KOPT-K1 (cell line): ENCODE measurements around the gene GAPDH.
"Not testable (repeated sequence)": the region's sequence is repeated elsewhere in the genome, so short reads cannot be mapped to it uniquely, and the experiment has no call there.

Experiments used
- H3K27ac ChIP-seq: fragments of 200-600 bp; sonication (generic); 2 replicates; pipeline ENCODE4 v1.5.1; 2016; ENCODE audit warnings: antibody characterized with exemption, mild to moderate bottlenecking, low read depth, low read length; ENCODE audit not compliant: poor library complexity, severe bottlenecking
- H3K36me3 ChIP-seq: fragments of 200-600 bp; sonication (generic); 2 replicates; pipeline ENCODE4 v1.5.1; 2017; ENCODE audit warnings: antibody characterized with exemption, mild to moderate bottlenecking, low read length, moderate library complexity; ENCODE audit not compliant: insufficient read depth
- H3K9me3 ChIP-seq: fragments of 200-600 bp; sonication (generic); 2 replicates; pipeline ENCODE4 v1.5.1; 2017; ENCODE audit warnings: antibody characterized with exemption, low read length, mild to moderate bottlenecking; ENCODE audit not compliant: insufficient read depth, poor library complexity, severe bottlenecking

The GAPDH gene

GRCh38 chr12:6559500-6559899 is 25.2 kb downstream of the GAPDH start:
- no peak overlapping the region for H3K27ac ChIP-seq
- peaks cover 79% of the 10 kb centered on the region for H3K36me3 ChIP-seq
- H3K9me3 ChIP-seq, result no peaks in the 10 kb centered on the region

- H3K27ac ChIP-seq, result no peak overlapping the region
- H3K9me3 ChIP-seq, result no peaks in the 10 kb centered on the region
- H3K36me3 ChIP-seq, result peaks cover 91% of the 10 kb centered on the region
These were observed 26.3 kb downstream of the GAPDH start for GRCh38 chr12:6560501-6561205.

- Histone ChIP-seq H3K27ac (no peak overlapping the region), H3K36me3 (peaks cover 90% of the 10 kb centered on the region), H3K9me3 (no peaks in the 10 kb centered on the region)
These were observed 28.6 kb downstream of the GAPDH start for GRCh38 chr12:6562881-6563280.

- H3K9me3 ChIP-seq, result no peaks in the 10 kb centered on the region
- H3K27ac ChIP-seq, result no peak overlapping the region
- peaks cover 85% of the 10 kb centered on the region for H3K36me3 ChIP-seq
These were observed 29.2 kb downstream of the GAPDH start for GRCh38 chr12:6563448-6564050.

- Histone ChIP-seq H3K9me3 (no peaks in the 10 kb centered on the region), H3K27ac (peak overlapping the region; percentile 80), H3K36me3 (peaks cover 83% of the 10 kb centered on the region)
These were observed 32.9 kb downstream of the GAPDH start for GRCh38 chr12:6567112-6567670.

- peaks cover 83% of the 10 kb centered on the region for H3K36me3 ChIP-seq
- no peaks in the 10 kb centered on the region for H3K9me3 ChIP-seq
- H3K27ac ChIP-seq, result no peak overlapping the region
These were observed 35.0 kb downstream of the GAPDH start for GRCh38 chr12:6569312-6569711.

GRCh38 chr12:6569786-6570185 is 35.5 kb downstream of the GAPDH start:
- Histone ChIP-seq H3K9me3 (no peaks in the 10 kb centered on the region), H3K27ac (no peak overlapping the region), H3K36me3 (peaks cover 83% of the 10 kb centered on the region)

GRCh38 chr12:6570264-6570887 is 36.1 kb downstream of the GAPDH start:
- H3K9me3 ChIP-seq, result no peaks in the 10 kb centered on the region
- H3K27ac ChIP-seq, result no peak overlapping the region
- H3K36me3 ChIP-seq, result peaks cover 83% of the 10 kb centered on the region

- Histone ChIP-seq H3K9me3 (no peaks in the 10 kb centered on the region), H3K27ac (no peak overlapping the region), H3K36me3 (peaks cover 92% of the 10 kb centered on the region)
These were observed 38.7 kb downstream of the GAPDH start for GRCh38 chr12:6573001-6573400.

- Histone ChIP-seq H3K36me3 (peaks cover 99% of the 10 kb centered on the region), H3K27ac (no peak overlapping the region), H3K9me3 (no peaks in the 10 kb centered on the region)
These were observed 40.4 kb downstream of the GAPDH start for GRCh38 chr12:6574576-6575295.

- Histone ChIP-seq H3K9me3 (no peaks in the 10 kb centered on the region), H3K27ac (no peak overlapping the region), H3K36me3 (peaks cover 98% of the 10 kb centered on the region)
These were observed 41.3 kb downstream of the GAPDH start for GRCh38 chr12:6575648-6576047.

GRCh38 chr12:6582196-6582595 is 47.9 kb downstream of the GAPDH start:
- no peak overlapping the region for H3K27ac ChIP-seq
- H3K36me3 ChIP-seq, result peaks cover 98% of the 10 kb centered on the region

GRCh38 chr12:6582959-6583358 is 48.6 kb downstream of the GAPDH start:
- no peaks in the 10 kb centered on the region for H3K9me3 ChIP-seq
- H3K27ac ChIP-seq, result no peak overlapping the region
- peaks cover 98% of the 10 kb centered on the region for H3K36me3 ChIP-seq

More at GRCh38 chr12:6582196-6582595, 47.9 kb downstream of the GAPDH start:
- no peaks in the 10 kb centered on the region for H3K9me3 ChIP-seq

GRCh38 chr12:6584293-6584692 is 50.0 kb downstream of the GAPDH start:
- no peaks in the 10 kb centered on the region for H3K9me3 ChIP-seq
- H3K36me3 ChIP-seq, result peaks cover 98% of the 10 kb centered on the region
- no peak overlapping the region for H3K27ac ChIP-seq

GRCh38 chr12:6586569-6586968 is 52.3 kb downstream of the GAPDH start:
- H3K9me3 ChIP-seq, H3K27ac ChIP-seq: not testable (repeated sequence)
- peaks cover 100% of the 10 kb centered on the region for H3K36me3 ChIP-seq
